ENCODE data around the gene RAP1B.

Gene RAP1B

GRCh38 chr12:68699486-68699885 is 88.8 kb downstream of the RAP1B start:
- no peak for DNase-seq (ENCODE audit: low read depth)

Measured in HS-27A (cell line).